Uterus (tissue), 4 donors: ENCODE data around the gene KLF7. TPM values are rescaled to one million over a fixed set of nuclear protein-coding genes. Genes with fewer than 3 reads are reported as not detected.

Source experiments
- DNase-seq, 2 donors: peaks; one replicate each; pipeline ENCODE4 v3.0.0-alpha.2; 2019 to 2020
- H3K27ac ChIP-seq, 2 donors: fragments of 200-600 bp; sonication (generic); 1 replicate in 1 of 2; 2 replicates in 1 of 2; pipeline ENCODE4 v1.5.1; 2016 to 2018
- H3K27me3 ChIP-seq, 2 donors: fragments of 200-600 bp; sonication (generic); one replicate each; pipeline ENCODE4 v1.5.1; 2018 to 2019; ENCODE audit warnings: control low read depth in 1 of 2
- H3K36me3 ChIP-seq, 2 donors: fragments of 200-600 bp; sonication (generic); one replicate each; pipeline ENCODE4 v1.5.1; 2019; ENCODE audit warnings: control low read depth in 1 of 2
- H3K4me1 ChIP-seq, 2 donors: fragments of 200-600 bp; sonication (generic); one replicate each; pipeline ENCODE4 v1.5.1; 2018 to 2019; ENCODE audit warnings: control low read depth in 1 of 2
- H3K4me3 ChIP-seq, 2 donors: fragments of 200-600 bp; sonication (generic); 1 replicate in 1 of 2; 2 replicates in 1 of 2; pipeline ENCODE4 v1.5.1; 2018 to 2019; ENCODE audit warnings: mild to moderate bottlenecking in 1 of 2
- H3K9me3 ChIP-seq, 2 donors: fragments of 200-600 bp; sonication (generic); one replicate each; pipeline ENCODE4 v1.5.1; 2019; ENCODE audit warnings: control low read depth in 1 of 2
- POLR2A ChIP-seq, 2 donors: fragments of 450-650 bp; IDR thresholded peaks; one replicate each; pipeline ENCODE4 v1.6.1; 2016; ENCODE audit warnings: antibody characterized with exemption in 2 of 2, mild to moderate bottlenecking in 1 of 2, moderate library complexity in 1 of 2
- intact Hi-C: fragments of 100-400 bp; cut with DNase I; formaldehyde crosslinking; loops from one replicate; pipeline ENCODE4 v1.15.1; 2023; ENCODE audit warnings: low total_unique reads
- total RNA-seq, 4 donors: library from RNA; depleted of rRNA in 3 of 4; stranded (reverse); fragments of >200 nt in 3 of 4; gene quantifications; one replicate each; pipeline versions ENCODE4 v1.1.0 to v1.2.4, GENCODE V29; 2014 to 2023
- TF ChIP-seq, protein P1 (sequence below), 4 experiments: fragments of 200-600 bp in 2 of 4; fragments of 450-650 bp in 2 of 4; sonication (generic) in 2 of 4; IDR thresholded peaks; one replicate each; pipeline ENCODE4 v1.5.1; 2016 to 2019; ENCODE audit warnings: antibody characterized with exemption in 4 of 4, mild to moderate bottlenecking in 2 of 4, moderate library complexity in 1 of 4
- donor health status: DM: yes; HTN: yes; CAD: no.

KLF7 gene
- total RNA-seq, 4 donors from 2014 or later, result 20.9 to 96.0 (median 39.4) TPM

DNA sequence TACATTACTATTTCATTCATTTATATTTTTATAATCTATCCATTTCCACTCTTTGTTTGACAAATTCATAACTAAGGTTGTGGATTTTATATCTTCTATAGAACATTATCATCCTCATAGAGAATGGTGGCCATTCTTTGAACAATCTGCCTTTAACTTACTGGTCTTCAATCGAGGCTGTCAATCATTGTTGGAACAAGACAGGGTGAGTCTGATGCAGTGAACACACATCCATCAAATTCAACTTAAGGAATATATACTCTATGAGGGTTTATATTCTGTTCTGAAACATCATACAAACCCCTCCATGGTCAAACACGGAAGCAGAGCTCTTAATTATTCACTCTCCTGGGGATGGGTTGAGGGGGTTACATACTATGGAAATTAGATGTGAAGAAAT is 28.3 kb upstream of the KLF7 start:
- no peaks in the 10 kb centered on the region for H3K9me3 ChIP-seq

DNA sequence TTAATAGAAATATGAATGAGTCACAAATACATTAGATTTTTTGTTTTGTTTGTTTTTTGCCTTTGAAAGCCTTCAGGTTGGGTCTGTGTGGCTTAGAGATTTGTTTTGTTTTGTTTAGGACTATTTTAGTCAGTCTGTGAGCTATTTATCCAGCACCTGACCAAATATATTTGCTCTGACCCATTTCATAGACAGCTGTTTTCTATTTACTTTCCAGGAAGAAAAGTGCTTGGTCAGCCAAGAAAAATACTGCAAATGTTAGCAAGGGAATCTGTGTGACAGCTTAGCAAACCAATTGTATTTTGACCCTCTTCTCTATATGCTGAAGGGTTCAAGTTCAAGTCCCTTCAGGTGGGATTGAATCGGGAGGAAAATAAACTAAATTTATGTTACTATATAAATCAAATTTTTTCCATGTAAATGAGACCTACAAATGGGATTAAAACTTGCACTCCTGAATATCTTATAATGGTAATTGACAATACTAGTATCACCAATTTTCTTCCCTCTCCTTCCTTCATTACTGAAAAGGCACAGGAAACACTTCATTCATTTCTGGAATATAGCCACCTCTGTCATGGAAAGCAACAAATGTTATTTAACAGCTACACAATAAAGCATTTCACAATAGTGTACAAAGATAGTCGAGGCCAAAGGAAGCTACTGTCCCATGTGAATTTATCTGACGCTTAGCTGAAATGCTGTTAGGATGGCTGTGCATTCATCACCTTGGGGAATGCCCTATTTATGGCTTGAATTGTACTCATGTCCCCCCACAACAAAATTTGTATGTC is 23.1 kb upstream of the KLF7 start:
- no peaks in the 10 kb centered on the region for H3K4me1 ChIP-seq
- no peaks in the 10 kb centered on the region for H3K36me3 ChIP-seq
- H3K27ac ChIP-seq, result no peak overlapping the region
- TF ChIP-seq POLR2A (IDR thresholded peaks at IDR 0.05), result no peak
- TF ChIP-seq, protein P1, sequence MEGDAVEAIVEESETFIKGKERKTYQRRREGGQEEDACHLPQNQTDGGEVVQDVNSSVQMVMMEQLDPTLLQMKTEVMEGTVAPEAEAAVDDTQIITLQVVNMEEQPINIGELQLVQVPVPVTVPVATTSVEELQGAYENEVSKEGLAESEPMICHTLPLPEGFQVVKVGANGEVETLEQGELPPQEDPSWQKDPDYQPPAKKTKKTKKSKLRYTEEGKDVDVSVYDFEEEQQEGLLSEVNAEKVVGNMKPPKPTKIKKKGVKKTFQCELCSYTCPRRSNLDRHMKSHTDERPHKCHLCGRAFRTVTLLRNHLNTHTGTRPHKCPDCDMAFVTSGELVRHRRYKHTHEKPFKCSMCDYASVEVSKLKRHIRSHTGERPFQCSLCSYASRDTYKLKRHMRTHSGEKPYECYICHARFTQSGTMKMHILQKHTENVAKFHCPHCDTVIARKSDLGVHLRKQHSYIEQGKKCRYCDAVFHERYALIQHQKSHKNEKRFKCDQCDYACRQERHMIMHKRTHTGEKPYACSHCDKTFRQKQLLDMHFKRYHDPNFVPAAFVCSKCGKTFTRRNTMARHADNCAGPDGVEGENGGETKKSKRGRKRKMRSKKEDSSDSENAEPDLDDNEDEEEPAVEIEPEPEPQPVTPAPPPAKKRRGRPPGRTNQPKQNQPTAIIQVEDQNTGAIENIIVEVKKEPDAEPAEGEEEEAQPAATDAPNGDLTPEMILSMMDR (IDR thresholded peaks at IDR 0.05), result no peak
- intact Hi-C loops, result no loop called here
- H3K27me3 ChIP-seq, result no peaks in the 10 kb centered on the region
- DNase-seq, result no peak
- H3K9me3 ChIP-seq, result no peaks in the 10 kb centered on the region
- H3K4me3 ChIP-seq, result no peak overlapping the region

More for the DNA sequence above, 28.3 kb upstream of the KLF7 start:
- Histone ChIP-seq H3K36me3 (no peaks in the 10 kb centered on the region), H3K4me1 (no peaks in the 10 kb centered on the region), H3K4me3 (no peak overlapping the region), H3K27me3 (no peaks in the 10 kb centered on the region), H3K27ac (no peak overlapping the region)
- no peak for DNase-seq
- intact Hi-C loops, result no loop called here
- TF ChIP-seq POLR2A (IDR thresholded peaks at IDR 0.05), result no peak
- TF ChIP-seq, protein P1 (IDR thresholded peaks at IDR 0.05), result no peak

DNA sequence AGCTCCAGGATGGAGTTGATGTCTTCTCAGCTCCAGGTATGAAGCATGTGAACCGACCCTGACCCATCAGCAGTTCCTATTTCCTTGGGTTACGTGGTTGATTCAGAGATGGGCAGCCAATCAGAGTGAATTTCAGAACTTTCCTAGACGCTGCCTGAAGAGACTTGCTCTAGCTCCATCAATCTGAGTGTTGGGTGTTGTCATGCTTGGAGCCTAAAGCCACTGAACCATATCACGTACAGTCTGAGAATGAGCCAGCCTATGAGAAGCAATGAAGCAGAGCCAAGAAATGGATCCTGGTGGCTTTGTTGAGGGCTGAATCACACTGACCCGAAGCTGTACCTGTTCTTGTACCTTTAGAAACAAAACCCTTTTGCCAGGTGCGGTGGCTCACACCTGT is 19.6 kb upstream of the KLF7 start:
- TF ChIP-seq, protein P1 (IDR thresholded peaks at IDR 0.05), result no peak
- TF ChIP-seq POLR2A (IDR thresholded peaks at IDR 0.05), result no peak
- Histone ChIP-seq H3K36me3 (no peaks in the 10 kb centered on the region), H3K27me3 (no peaks in the 10 kb centered on the region), H3K4me1 (no peaks in the 10 kb centered on the region), H3K4me3 (no peak overlapping the region), H3K9me3 (no peaks in the 10 kb centered on the region), H3K27ac (no peak overlapping the region)
- intact Hi-C loops, result no loop called here
- no peak for DNase-seq

DNA sequence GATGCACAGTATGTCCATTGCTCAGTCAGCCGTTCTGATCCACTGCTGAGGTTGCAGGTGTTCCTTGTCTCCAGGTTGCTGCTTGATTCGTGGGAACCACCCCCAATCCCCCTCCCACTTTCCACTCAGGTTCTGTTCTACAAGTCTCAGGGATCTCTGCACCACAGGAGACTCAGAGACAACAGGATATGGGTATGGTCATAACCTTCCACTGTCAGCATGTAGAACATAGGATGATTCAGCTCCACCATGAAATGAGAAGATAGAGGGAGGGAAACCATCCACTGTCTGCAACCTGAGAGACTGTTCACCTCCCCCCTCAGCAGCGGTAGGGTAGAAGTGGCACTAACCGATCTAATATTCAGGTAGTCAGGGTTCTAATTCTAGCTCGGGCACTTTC is 19.0 kb upstream of the KLF7 start:
- Histone ChIP-seq H3K27ac (no peak overlapping the region), H3K27me3 (no peaks in the 10 kb centered on the region), H3K36me3 (no peaks in the 10 kb centered on the region), H3K9me3 (no peaks in the 10 kb centered on the region), H3K4me1 (no peaks in the 10 kb centered on the region), H3K4me3 (no peak overlapping the region)
- TF ChIP-seq, protein P1 (IDR thresholded peaks at IDR 0.05), result no peak
- TF ChIP-seq POLR2A (IDR thresholded peaks at IDR 0.05), result no peak
- DNase-seq, result no peak
- intact Hi-C loops, result no loop called here

DNA sequence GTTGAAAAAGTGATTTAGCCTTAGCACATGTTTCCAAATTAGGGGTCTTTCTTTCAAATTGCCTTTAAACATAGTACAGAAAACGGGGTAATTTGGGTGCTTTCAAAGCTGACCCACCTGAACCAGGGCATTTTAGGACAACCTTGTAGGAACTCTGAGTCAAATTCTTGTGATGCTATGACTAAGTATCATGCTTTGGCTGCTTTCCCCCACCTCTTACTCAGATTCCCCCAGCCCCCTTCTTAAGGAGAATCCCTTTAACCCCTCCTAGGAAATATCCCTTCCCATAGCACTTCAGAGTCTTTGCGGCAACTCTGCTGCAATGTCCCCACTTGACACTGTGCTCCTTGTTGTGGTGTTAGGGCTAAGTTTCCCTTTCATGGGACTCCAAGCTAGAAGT is 18.6 kb upstream of the KLF7 start:
- H3K9me3 ChIP-seq, result no peaks in the 10 kb centered on the region
- intact Hi-C loops, result no loop called here
- H3K36me3 ChIP-seq, result no peaks in the 10 kb centered on the region
- no peaks in the 10 kb centered on the region for H3K4me1 ChIP-seq
- no peak overlapping the region for H3K4me3 ChIP-seq
- no peak for DNase-seq
- no peak overlapping the region for H3K27ac ChIP-seq
- TF ChIP-seq, protein P1 (IDR thresholded peaks at IDR 0.05), result no peak
- TF ChIP-seq POLR2A (IDR thresholded peaks at IDR 0.05), result no peak
- H3K27me3 ChIP-seq, result no peaks in the 10 kb centered on the region
